Smooth muscle cell (in vitro differentiated cells): ENCODE results near the gene ADAMTSL1. TPM values are rescaled to one million over a fixed set of nuclear protein-coding genes. Genes with fewer than 3 reads are reported as not detected.

Source experiments
- DNase-seq: peaks from one replicate; lab custom pipeline; 2025; ENCODE audit not compliant: unreplicated experiment; lab: John Stamatoyannopoulos, UW
- H2AFZ ChIP-seq: fragments of 200-600 bp; sonication (generic); 2 replicates; pipeline ENCODE4 v1.6.0; 2016; ENCODE audit warnings: antibody characterized with exemption, low read depth, mild to moderate bottlenecking
- H3F3A ChIP-seq: fragments of 200-600 bp; sonication (generic); 2 replicates; pipeline ENCODE4 v1.6.0; 2017; ENCODE audit warnings: antibody characterized with exemption, low read depth
- H3K27ac ChIP-seq: fragments of 200-600 bp; sonication (generic); 2 replicates; pipeline ENCODE4 v1.5.1; 2016; ENCODE audit warnings: low read depth, mild to moderate bottlenecking
- H3K27me3 ChIP-seq: fragments of 200-600 bp; sonication (generic); 2 replicates; pipeline ENCODE4 v1.6.1; 2016; ENCODE audit warnings: low read depth, mild to moderate bottlenecking
- H3K36me3 ChIP-seq: fragments of 200-600 bp; sonication (generic); 2 replicates; pipeline ENCODE4 v1.5.1; 2016; ENCODE audit warnings: low read depth
- H3K4me1 ChIP-seq: fragments of 200-600 bp; sonication (generic); 2 replicates; pipeline ENCODE4 v1.5.1; 2016; ENCODE audit warnings: low read depth
- H3K4me2 ChIP-seq: fragments of 200-600 bp; sonication (generic); 2 replicates; pipeline ENCODE4 v1.6.0; 2016; ENCODE audit warnings: mild to moderate bottlenecking
- H3K4me3 ChIP-seq: fragments of 200-600 bp; sonication (generic); 2 replicates; pipeline ENCODE4 v1.5.1; 2016; ENCODE audit warnings: mild to moderate bottlenecking
- H3K79me2 ChIP-seq: fragments of 200-600 bp; sonication (generic); 2 replicates; pipeline ENCODE4 v1.6.0; 2016; ENCODE audit warnings: low read depth, mild to moderate bottlenecking
- H3K9ac ChIP-seq: fragments of 200-600 bp; sonication (generic); 2 replicates; pipeline ENCODE4 v1.6.0; 2016; ENCODE audit warnings: low read depth
- H3K9me3 ChIP-seq: fragments of 200-600 bp; sonication (generic); replicated peaks from 2 replicates; pipeline ENCODE4 v1.5.1; 2016; ENCODE audit warnings: low read depth
- H4K20me1 ChIP-seq: fragments of 200-600 bp; sonication (generic); 2 replicates; pipeline ENCODE4 v1.6.0; 2016; ENCODE audit warnings: low read depth
- CTCF ChIP-seq: fragments of 200-600 bp; sonication (generic); IDR thresholded peaks from 2 replicates; pipeline ENCODE4 v1.5.1; 2017; ENCODE audit warnings: borderline replicate concordance, mild to moderate bottlenecking, antibody characterized with exemption; ENCODE audit not compliant: insufficient read depth, poor library complexity, severe bottlenecking
- WGBS: methylation state at CpG from one replicate; pipeline ENCODE4 v1.1.7; 2016; ENCODE audit warnings: low lambda C conversion rate; 5-methylcytosine and 5-hydroxymethylcytosine counted together
- polyA plus RNA-seq: library from polyadenylated mRNA; unstranded; fragments of >200 nt; fragmentation: Nextera tagmentation; extraction: Ambion mirVana; gene quantifications from 2 replicates; pipeline ENCODE4 v1.2.1, GENCODE V29; 2016
- total RNA-seq: library from RNA; depleted of rRNA; stranded (reverse); fragments of >200 nt; gene quantifications from 2 replicates; pipeline ENCODE4 v1.2.3, GENCODE V29; 2014

The ADAMTSL1 gene
- total and polyA plus RNA-seq, 2 experiments from 2014 or later: 4.3 to 4.4 TPM

GRCh38 chr9:18492612-18493011, 18.7 kb downstream of the ADAMTSL1 start:
- H4K20me1 ChIP-seq: no peaks in the 10 kb centered on the region
- H3K9ac ChIP-seq: no peak overlapping the region
- no peak for DNase-seq
- H3K4me3 ChIP-seq: no peak overlapping the region
- peaks cover 7% of the 10 kb centered on the region for H3F3A ChIP-seq
- H3K4me1 ChIP-seq: peaks cover 38% of the 10 kb centered on the region
- H3K27me3 ChIP-seq: no peaks in the 10 kb centered on the region
- no peak overlapping the region for H3K27ac ChIP-seq
- H3K79me2 ChIP-seq: no peaks in the 10 kb centered on the region
- no peak for TF ChIP-seq CTCF
- peak overlapping the region; percentile 79 for H3K4me2 ChIP-seq
- no peak overlapping the region for H2AFZ ChIP-seq
- H3K9me3 ChIP-seq: no peaks in the 10 kb centered on the region
- H3K36me3 ChIP-seq: no peaks in the 10 kb centered on the region

GRCh38 chr9:18493451-18493993, 19.6 kb downstream of the ADAMTSL1 start:
- no peak for TF ChIP-seq CTCF
- H3K4me1 ChIP-seq: peaks cover 38% of the 10 kb centered on the region
- H3K4me3 ChIP-seq: no peak overlapping the region
- no peak for DNase-seq
- no peak overlapping the region for H3K27ac ChIP-seq
- H3K9me3 ChIP-seq: no peaks in the 10 kb centered on the region
- WGBS: 55% methylated on average over 3 of the region's 3 CpGs
- H2AFZ ChIP-seq: no peak overlapping the region
- H3K4me2 ChIP-seq: peak overlapping the region; percentile 79
- no peak overlapping the region for H3K9ac ChIP-seq
- H3K79me2 ChIP-seq: no peaks in the 10 kb centered on the region
- no peaks in the 10 kb centered on the region for H3K36me3 ChIP-seq
- peaks cover 8% of the 10 kb centered on the region for H3F3A ChIP-seq
- H3K27me3 ChIP-seq: no peaks in the 10 kb centered on the region
- no peaks in the 10 kb centered on the region for H4K20me1 ChIP-seq

GRCh38 chr9:18495065-18495464, 21.1 kb downstream of the ADAMTSL1 start:
- 44% methylated on average over 3 of the region's 3 CpGs for WGBS
- Histone ChIP-seq H3K9me3 (no peaks in the 10 kb centered on the region), H3K9ac (no peak overlapping the region), H3K4me2 (no peak overlapping the region), H4K20me1 (no peaks in the 10 kb centered on the region), H3K79me2 (no peaks in the 10 kb centered on the region), H3K4me1 (peaks cover 35% of the 10 kb centered on the region), H3F3A (peaks cover 11% of the 10 kb centered on the region), H2AFZ (no peak overlapping the region), H3K4me3 (no peak overlapping the region), H3K36me3 (no peaks in the 10 kb centered on the region), H3K27ac (no peak overlapping the region), H3K27me3 (no peaks in the 10 kb centered on the region)
- no peak for TF ChIP-seq CTCF
- DNase-seq: no peak

- no peaks in the 10 kb centered on the region for H4K20me1 ChIP-seq
- no peak overlapping the region for H3K4me3 ChIP-seq
- H2AFZ ChIP-seq: no peak overlapping the region
- H3K27ac ChIP-seq: no peak overlapping the region
- no peaks in the 10 kb centered on the region for H3K27me3 ChIP-seq
- H3K9me3 ChIP-seq: no peaks in the 10 kb centered on the region
- no peak overlapping the region for H3K4me2 ChIP-seq
- TF ChIP-seq CTCF: no peak
- peaks cover 23% of the 10 kb centered on the region for H3K4me1 ChIP-seq
- WGBS: 70% methylated on average over 5 of the region's 5 CpGs
- H3K36me3 ChIP-seq: no peaks in the 10 kb centered on the region
- no peaks in the 10 kb centered on the region for H3K79me2 ChIP-seq
- H3K9ac ChIP-seq: no peak overlapping the region
- DNase-seq: no peak
- peaks cover 8% of the 10 kb centered on the region for H3F3A ChIP-seq
Observed at GRCh38 chr9:18496256-18497000, 22.5 kb downstream of the ADAMTSL1 start.
